HUES64 (cell line): Measurements from ENCODE around the gene SLC35F6.
"Not testable (repeated sequence)": the region's sequence is repeated elsewhere in the genome, so short reads cannot be mapped to it uniquely, and the experiment has no call there.

Experiments
- H3K27ac ChIP-seq: 2 replicates; pipeline ENCODE4 v1.7.0; 2013; ENCODE audit warnings: low read depth, low read length, inconsistent platforms
- H3K27me3 ChIP-seq: 2 replicates; pipeline ENCODE4 v1.6.1; 2013; ENCODE audit warnings: mild to moderate bottlenecking, low read length; ENCODE audit not compliant: insufficient read depth
- H3K36me3 ChIP-seq: 2 replicates; pipeline ENCODE4 v1.6.1; 2013; ENCODE audit warnings: mild to moderate bottlenecking, low read length; ENCODE audit not compliant: insufficient read depth
- H3K4me1 ChIP-seq: 2 replicates; pipeline ENCODE4 v1.6.1; 2013; ENCODE audit warnings: mild to moderate bottlenecking, low read length, moderate library complexity; ENCODE audit not compliant: insufficient read depth
- H3K4me3 ChIP-seq: 2 replicates; pipeline ENCODE4 v1.5.1; 2013; ENCODE audit warnings: mild to moderate bottlenecking, low read length, moderate library complexity
- H3K9ac ChIP-seq: 2 replicates; pipeline ENCODE4 v1.6.1; 2013; ENCODE audit warnings: mild to moderate bottlenecking, low read depth, low read length
- H3K9me3 ChIP-seq: 2 replicates; pipeline ENCODE4 v1.6.1; 2013; ENCODE audit warnings: low read depth, low read length; ENCODE audit not compliant: insufficient read depth
- WGBS: fragments of 150-250, 120-280 bp; methylation state at CpG from one replicate; pipeline ENCODE4 v1.1.7; 2013; ENCODE audit warnings: missing lambda C conversion rate; 5-methylcytosine and 5-hydroxymethylcytosine counted together

Gene SLC35F6

GRCh38 chr2:26792720-26793119, 28.6 kb downstream of the SLC35F6 start:
- H3K27ac ChIP-seq: no peak overlapping the region
- H3K36me3 ChIP-seq: peaks cover 67% of the 10 kb centered on the region
- no peaks in the 10 kb centered on the region for H3K27me3 ChIP-seq
- H3K9ac ChIP-seq: no peak overlapping the region
- H3K9me3 ChIP-seq: 0 out of 2 replicates have a peak, but pooled peaks cover 2% of the 10 kb centered on the region
- WGBS: 59% methylated on average over 3 of the region's 3 CpGs
- peaks cover 6% of the 10 kb centered on the region; the same call in 1 of the 2 replicates for H3K4me1 ChIP-seq
- no peak overlapping the region for H3K4me3 ChIP-seq

- Histone ChIP-seq H3K27me3 (no peaks in the 10 kb centered on the region), H3K4me1 (peaks cover 6% of the 10 kb centered on the region; the same call in 1 of the 2 replicates), H3K9ac (no peak overlapping the region), H3K36me3 (peaks cover 71% of the 10 kb centered on the region), H3K9me3 (0 out of 2 replicates have a peak, but pooled peaks cover 2% of the 10 kb centered on the region), H3K4me3 (no peak overlapping the region), H3K27ac (no peak overlapping the region)
- WGBS: 95% methylated on average over 3 of the region's 3 CpGs
Measured at GRCh38 chr2:26793518-26793917, 29.4 kb downstream of the SLC35F6 start.

- not testable (repeated sequence) for H3K4me1 ChIP-seq
- H3K36me3 ChIP-seq: peaks cover 66% of the 10 kb centered on the region
- 95% methylated on average over 16 of the region's 17 CpGs for WGBS
Measured at GRCh38 chr2:26795135-26795534, 31.1 kb downstream of the SLC35F6 start.

GRCh38 chr2:26801328-26801727, 37.2 kb downstream of the SLC35F6 start:
- Histone ChIP-seq H3K36me3 (peaks cover 30% of the 10 kb centered on the region), H3K9ac (no peak overlapping the region), H3K9me3 (no peaks in the 10 kb centered on the region), H3K27ac (no peak overlapping the region), H3K4me1 (no peaks in the 10 kb centered on the region), H3K27me3 (no peaks in the 10 kb centered on the region), H3K4me3 (no peak overlapping the region)
- 71% methylated on average over 4 of the region's 4 CpGs for WGBS

More at GRCh38 chr2:26795135-26795534, 31.1 kb downstream of the SLC35F6 start:
- H3K27me3 ChIP-seq, H3K9me3 ChIP-seq, H3K9ac ChIP-seq, H3K4me3 ChIP-seq, H3K27ac ChIP-seq: not testable (repeated sequence)

- peaks cover 25% of the 10 kb centered on the region for H3K36me3 ChIP-seq
- no peaks in the 10 kb centered on the region for H3K27me3 ChIP-seq
- 95% methylated on average over 7 of the region's 7 CpGs for WGBS
- no peak overlapping the region for H3K4me3 ChIP-seq
- H3K4me1 ChIP-seq: no peaks in the 10 kb centered on the region
- H3K9me3 ChIP-seq: no peaks in the 10 kb centered on the region
- no peak overlapping the region for H3K27ac ChIP-seq
- no peak overlapping the region for H3K9ac ChIP-seq
Measured at GRCh38 chr2:26801796-26802195, 37.7 kb downstream of the SLC35F6 start.

GRCh38 chr2:26805241-26805676, 41.2 kb downstream of the SLC35F6 start:
- Histone ChIP-seq H3K36me3 (peaks cover 7% of the 10 kb centered on the region), H3K4me1 (peaks cover 3% of the 10 kb centered on the region; the same call in 1 of the 2 replicates), H3K9ac (no peak overlapping the region), H3K4me3 (no peak overlapping the region), H3K9me3 (no peaks in the 10 kb centered on the region), H3K27ac (no peak overlapping the region), H3K27me3 (no peaks in the 10 kb centered on the region)
- WGBS: 70% methylated on average over 4 of the region's 5 CpGs

- Histone ChIP-seq H3K9ac (no peak overlapping the region), H3K9me3 (no peaks in the 10 kb centered on the region), H3K27me3 (no peaks in the 10 kb centered on the region), H3K4me1 (peaks cover 3% of the 10 kb centered on the region; the same call in 1 of the 2 replicates), H3K27ac (no peak overlapping the region), H3K36me3 (no peaks in the 10 kb centered on the region), H3K4me3 (no peak overlapping the region)
- WGBS: 90% methylated on average over 2 of the region's 2 CpGs
Measured at GRCh38 chr2:26807788-26808460, 43.8 kb downstream of the SLC35F6 start.

- WGBS: 97% methylated on average over 3 of the region's 3 CpGs
- H3K27ac ChIP-seq: no peak overlapping the region
Measured at GRCh38 chr2:26809211-26809610, 45.1 kb downstream of the SLC35F6 start.

GRCh38 chr2:26809876-26810577, 45.9 kb downstream of the SLC35F6 start:
- no peaks in the 10 kb centered on the region for H3K36me3 ChIP-seq
- no peak overlapping the region for H3K27ac ChIP-seq
- H3K4me3 ChIP-seq: no peak overlapping the region
- H3K4me1 ChIP-seq: peaks cover 3% of the 10 kb centered on the region; the same call in 1 of the 2 replicates
- no peak overlapping the region for H3K9ac ChIP-seq
- WGBS: 89% methylated on average over 6 of the region's 6 CpGs
- no peaks in the 10 kb centered on the region for H3K27me3 ChIP-seq
- no peaks in the 10 kb centered on the region for H3K9me3 ChIP-seq

More at GRCh38 chr2:26809211-26809610, 45.1 kb downstream of the SLC35F6 start:
- H3K36me3 ChIP-seq: no peaks in the 10 kb centered on the region
- H3K27me3 ChIP-seq: no peaks in the 10 kb centered on the region
- no peak overlapping the region for H3K4me3 ChIP-seq
- no peaks in the 10 kb centered on the region for H3K9me3 ChIP-seq
- no peak overlapping the region for H3K9ac ChIP-seq
- peaks cover 3% of the 10 kb centered on the region; the same call in 1 of the 2 replicates for H3K4me1 ChIP-seq

GRCh38 chr2:26811261-26811660, 47.2 kb downstream of the SLC35F6 start:
- Histone ChIP-seq H3K4me3 (no peak overlapping the region), H3K36me3 (no peaks in the 10 kb centered on the region), H3K9ac (no peak overlapping the region), H3K27ac (no peak overlapping the region), H3K4me1 (peaks cover 3% of the 10 kb centered on the region; the same call in 1 of the 2 replicates), H3K27me3 (no peaks in the 10 kb centered on the region), H3K9me3 (no peaks in the 10 kb centered on the region)
- 91% methylated on average over 8 of the region's 8 CpGs for WGBS
